Astrocyte (in vitro differentiated cells and primary cell): ENCODE measurements around the gene LYSMD3.

ENCODE experiments used
- CTCF ChIP-seq: IDR thresholded peaks from 2 replicates; pipeline ENCODE4 v1.5.1; 2011; ENCODE audit warnings: low read depth, mild to moderate bottlenecking, inconsistent platforms, low read length, moderate library complexity; ENCODE audit not compliant: insufficient read depth
- EZH2 ChIP-seq: IDR thresholded peaks from 2 replicates; pipeline ENCODE4 v1.6.1; 2012; ENCODE audit warnings: mild to moderate bottlenecking, low read length, inconsistent platforms; ENCODE audit not compliant: insufficient read depth

- TF ChIP-seq CTCF (no peak), EZH2 (no peak)
Measured at GRCh38 chr5:90518661-90519060, 10.7 kb downstream of the LYSMD3 start.
